HG03095 (cell line): ENCODE measurements around the gene UPK3B.
"Not testable (repeated sequence)": the region's sequence is repeated elsewhere in the genome, so short reads cannot be mapped to it uniquely, and the experiment has no call there.

Experiments
- ATAC-seq: cut with Tn5 transposase; IDR thresholded peaks from one replicate; pipeline ENCODE4 v1.9.1; 2021; ENCODE audit warnings: moderate library complexity; ENCODE audit not compliant: unreplicated experiment

UPK3B gene

GRCh38 chr7:76487969-76488368 is 22.4 kb upstream of the UPK3B start:
- ATAC-seq = not testable (repeated sequence)

GRCh38 chr7:76492139-76492538 is 18.2 kb upstream of the UPK3B start:
- not testable (repeated sequence) for ATAC-seq

- ATAC-seq = not testable (repeated sequence)
These were observed 14.6 kb upstream of the UPK3B start for GRCh38 chr7:76495717-76496116.

DNA sequence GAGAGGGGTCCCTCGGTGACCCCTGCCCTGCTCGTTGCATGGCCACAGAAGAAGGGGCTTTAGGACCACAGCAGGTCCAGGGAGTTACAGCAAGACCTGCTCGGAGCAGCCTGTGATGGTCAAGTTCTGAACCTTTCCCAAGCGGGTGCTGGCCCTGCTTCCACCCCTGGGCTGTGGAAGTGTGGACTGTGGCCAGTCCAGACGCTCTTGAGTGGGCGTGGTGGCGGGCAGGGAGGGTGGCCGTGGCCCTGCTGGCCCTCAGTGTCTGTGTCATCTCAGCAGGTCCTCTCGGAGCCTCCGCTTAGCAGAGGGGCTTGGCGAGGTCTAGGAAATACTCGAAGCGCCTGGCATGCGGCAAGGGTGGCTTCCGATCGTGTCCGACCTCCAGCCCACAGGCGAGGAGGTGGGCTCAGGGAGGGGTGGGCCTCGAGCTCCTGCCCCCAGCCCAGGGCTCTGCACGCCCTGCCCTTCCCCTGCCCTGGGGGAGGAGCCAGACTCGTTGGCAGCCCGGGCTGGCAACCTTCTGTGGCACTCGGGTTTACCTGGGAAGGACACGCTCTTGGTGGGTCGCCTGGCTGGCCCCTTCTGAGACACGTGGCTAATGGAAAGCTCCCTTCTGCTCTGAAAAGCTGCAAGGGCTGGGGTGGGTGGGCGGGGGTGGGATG is 12.3 kb upstream of the UPK3B start:
- not testable (repeated sequence) for ATAC-seq

GRCh38 chr7:76498583-76499200 is 11.7 kb upstream of the UPK3B start:
- not testable (repeated sequence) for ATAC-seq

DNA sequence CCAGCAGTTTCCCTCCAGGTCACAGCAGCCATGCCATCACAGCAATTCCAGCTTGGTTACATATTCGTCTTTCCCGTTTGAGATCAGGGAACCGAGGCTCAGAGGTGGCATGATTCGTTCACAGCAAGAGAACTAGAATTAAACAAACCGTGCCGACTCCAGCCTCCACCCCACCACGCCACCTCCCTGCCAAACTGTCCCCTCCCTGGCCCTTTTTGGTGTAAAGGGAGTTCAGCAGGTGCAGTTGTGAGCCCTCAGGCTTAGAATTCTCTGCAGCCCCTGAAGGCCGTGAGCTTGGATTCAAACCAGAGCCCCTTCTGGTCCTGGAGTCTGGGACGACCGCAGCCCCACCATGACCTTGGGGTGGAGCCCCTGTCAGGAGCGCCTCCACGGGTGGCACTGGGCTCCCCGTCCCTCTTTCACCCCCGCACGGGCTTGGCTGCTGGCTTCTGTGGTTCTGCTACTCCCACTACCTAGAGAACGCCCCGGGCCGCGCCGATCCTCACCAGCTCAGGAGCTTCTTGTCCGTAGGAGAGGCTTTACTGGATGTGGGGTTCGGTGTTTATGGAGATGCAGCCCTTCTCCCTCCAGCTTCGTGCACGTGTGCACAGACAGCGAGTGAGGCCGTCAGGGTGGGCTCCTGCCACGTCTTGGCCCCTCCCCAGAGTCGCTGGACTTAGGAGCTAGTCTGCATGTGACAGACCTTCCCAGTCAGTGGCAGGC is 11.0 kb upstream of the UPK3B start:
- ATAC-seq = not testable (repeated sequence)

- not testable (repeated sequence) for ATAC-seq
These were observed 10.5 kb upstream of the UPK3B start for GRCh38 chr7:76499924-76500241.

GRCh38 chr7:76502224-76502623 is 8.1 kb upstream of the UPK3B start:
- ATAC-seq = not testable (repeated sequence)

DNA sequence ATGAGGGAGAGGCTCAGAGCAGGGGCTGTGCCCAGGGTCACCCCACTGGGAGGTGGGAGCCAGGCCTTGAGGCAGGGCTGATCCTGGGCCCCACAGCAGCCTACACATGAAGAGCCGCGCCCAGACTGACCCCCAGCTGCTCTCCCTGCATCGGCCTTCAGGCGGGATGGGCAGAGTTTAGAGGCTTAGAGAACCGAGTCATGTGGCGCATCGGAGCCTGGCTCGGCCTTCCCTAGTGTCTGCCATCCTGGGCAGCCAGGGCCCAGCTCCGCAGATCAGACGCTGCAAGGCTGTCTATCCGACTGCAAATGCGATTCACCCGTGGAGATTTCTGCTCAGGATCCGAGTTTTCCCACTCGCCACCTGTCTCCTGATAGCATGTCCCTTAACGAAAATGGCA is 7.5 kb upstream of the UPK3B start:
- ATAC-seq = not testable (repeated sequence)

- ATAC-seq = not testable (repeated sequence)
These were observed 7.1 kb upstream of the UPK3B start for GRCh38 chr7:76503244-76503643.

DNA sequence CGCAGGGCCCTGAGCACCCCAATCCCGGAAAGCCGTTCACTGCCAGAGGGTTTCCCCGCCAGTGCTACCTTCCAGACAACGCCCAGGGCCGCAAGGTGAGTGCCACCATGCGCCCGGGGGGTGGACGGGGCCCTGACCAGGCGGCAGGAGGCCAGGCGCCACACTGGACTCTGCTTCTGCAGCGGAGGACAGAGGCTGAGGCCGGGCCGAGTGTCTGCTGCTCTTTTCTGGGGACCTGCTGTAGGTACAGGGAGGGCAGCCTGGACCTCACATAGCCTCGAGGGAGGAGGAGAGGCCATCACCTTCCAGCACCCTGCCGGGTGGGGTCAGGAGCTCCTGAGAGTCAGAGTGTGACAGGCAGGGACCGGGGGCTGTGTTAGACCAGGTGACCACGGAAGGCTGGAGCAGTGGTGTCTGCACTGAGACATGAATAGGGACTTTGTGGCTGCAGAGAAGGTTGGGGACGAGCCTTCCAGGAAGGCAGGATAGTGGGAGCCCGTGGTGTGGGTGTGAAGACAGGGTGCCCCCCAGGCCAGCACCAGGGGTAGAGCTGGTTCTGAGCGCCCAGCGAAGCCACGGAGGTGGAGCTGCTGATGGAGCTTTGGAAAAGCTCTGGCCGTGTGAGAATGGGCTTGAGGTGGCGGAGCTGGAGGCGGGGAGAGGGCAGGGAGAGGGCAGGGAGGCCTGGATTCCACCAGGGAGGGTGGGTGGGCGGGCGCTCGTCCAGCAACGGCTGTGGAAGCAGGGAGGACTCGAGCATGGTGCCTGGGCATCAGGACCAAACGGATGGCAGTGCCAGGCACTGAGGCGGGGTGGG is 5.8 kb upstream of the UPK3B start:
- not testable (repeated sequence) for ATAC-seq

- no peak for ATAC-seq
These were observed 4.9 kb upstream of the UPK3B start for GRCh38 chr7:76505168-76506080.

DNA sequence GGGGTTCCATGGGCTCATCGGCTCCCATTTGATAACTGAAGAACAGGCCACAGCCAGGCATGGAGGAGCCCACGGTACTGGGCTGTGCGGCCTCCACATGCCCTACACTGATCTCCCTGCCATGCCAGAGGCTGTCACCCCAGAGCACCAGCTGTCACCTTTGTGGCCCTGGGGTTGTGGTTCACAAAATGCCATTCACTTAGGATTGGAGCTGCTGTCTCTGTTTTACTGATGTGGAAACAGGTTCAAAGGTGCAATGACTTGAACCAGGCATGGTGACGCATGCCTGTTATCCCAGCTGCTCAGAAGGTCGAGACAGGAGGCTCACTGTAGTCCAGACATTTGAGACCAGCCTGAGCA is 4.3 kb upstream of the UPK3B start:
- no peak for ATAC-seq

DNA sequence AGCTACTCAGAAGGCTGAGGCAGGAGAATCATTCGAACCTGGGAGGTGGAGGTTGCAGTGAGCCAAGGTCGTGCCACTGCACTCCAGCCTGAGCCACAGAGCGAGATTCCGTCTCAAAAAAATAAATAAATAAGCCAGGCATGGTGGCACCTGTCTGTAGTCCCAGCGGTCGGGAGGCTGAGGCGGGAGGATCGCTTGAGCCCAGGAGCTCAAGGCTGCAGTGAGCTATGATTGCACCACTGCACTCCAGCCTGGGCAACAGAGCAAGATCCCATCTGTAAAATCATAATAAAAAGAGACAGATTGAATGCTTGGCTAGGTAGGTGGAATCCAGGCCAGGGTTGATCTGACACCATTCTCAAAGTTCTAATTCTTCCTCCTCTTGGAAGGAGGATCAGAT is 3.7 kb upstream of the UPK3B start:
- ATAC-seq = not testable (repeated sequence)

- no peak for ATAC-seq
These were observed 2.5 kb upstream of the UPK3B start for GRCh38 chr7:76507723-76508406.

GRCh38 chr7:76511200-76511910 is 1.0 kb downstream of the UPK3B start:
- ATAC-seq = not testable (repeated sequence)

DNA sequence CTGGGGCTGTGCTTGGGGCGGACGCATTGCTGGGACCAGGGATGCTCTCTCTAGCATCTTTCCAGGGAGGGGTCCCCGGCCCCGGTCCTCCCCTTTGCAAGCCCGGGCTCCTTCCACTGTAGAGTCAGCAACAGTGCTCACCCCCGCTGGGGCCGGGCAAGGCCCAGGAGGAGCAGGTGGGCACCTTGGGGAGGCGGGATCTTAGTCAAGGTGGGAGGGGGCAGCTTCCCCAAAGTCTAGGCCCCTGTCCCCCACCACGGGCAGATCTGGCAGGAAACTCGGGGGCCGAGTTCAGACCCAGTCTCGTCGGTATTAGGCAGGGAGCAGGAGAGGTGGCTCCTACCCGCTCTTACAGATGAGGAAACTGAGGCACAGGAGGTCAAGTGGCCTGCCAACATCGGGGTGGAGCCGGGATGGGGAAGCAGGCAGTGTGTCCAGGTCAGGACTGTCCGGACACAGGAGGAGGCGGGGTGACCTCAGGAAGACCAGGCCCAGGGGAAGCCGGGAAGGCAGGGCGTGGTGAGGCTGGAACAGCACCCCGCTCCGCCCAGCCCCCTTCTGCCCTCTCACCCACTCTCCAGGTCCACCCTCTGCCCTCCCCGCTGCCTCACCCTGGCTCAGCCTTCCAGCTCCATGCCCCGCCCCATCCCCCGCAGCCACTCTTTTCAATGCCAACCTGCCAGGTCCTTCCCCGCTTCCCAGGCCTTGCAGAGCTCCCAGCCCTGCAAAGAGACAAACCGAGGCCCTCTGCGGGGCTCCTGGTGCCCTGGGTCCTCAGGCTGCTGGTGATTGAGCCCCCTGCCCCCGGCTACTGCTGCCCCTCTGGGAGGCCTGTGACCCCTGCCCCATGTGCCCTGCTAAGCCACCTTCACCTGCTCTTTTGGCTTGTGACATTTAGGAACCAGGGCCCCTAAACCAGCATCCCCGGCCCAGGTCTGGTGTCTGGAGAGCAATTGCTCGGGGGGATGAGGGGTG is 1.8 kb downstream of the UPK3B start:
- not testable (repeated sequence) for ATAC-seq
